Astrocyte of the hippocampus (primary cell): ENCODE data around the gene TCIRG1.

Source experiments
- DNase-seq: peaks from one replicate; pipeline ENCODE4 v3.0.0; 2011; ENCODE audit warnings: low read depth, low spot score

TCIRG1 gene

GRCh38 chr11:68017980-68018729, 20.7 kb upstream of the TCIRG1 start:
- no peak for DNase-seq

- no peak for DNase-seq
Measured at GRCh38 chr11:68018730-68019190, 20.1 kb upstream of the TCIRG1 start.

DNA sequence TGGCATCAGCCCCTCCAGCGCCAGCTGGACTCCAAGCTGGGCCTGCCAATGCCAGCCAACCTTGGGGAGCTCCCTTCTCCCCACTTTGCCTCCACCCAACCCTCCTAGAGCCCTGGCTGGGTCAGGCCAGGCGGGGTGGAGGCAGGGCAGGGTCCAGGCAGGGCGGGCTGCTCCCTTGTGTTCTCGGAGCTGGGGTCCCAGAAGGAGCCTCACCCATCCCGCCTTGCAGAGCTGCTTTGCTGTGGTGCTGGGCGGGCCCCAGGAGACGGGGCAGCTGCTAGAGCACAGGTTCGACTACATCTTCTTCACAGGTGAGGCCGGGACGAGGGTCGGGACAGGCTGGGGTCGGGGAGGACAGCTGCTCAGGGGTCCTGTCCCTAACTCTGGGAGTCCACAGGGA, 19.3 kb upstream of the TCIRG1 start:
- no peak for DNase-seq

DNA sequence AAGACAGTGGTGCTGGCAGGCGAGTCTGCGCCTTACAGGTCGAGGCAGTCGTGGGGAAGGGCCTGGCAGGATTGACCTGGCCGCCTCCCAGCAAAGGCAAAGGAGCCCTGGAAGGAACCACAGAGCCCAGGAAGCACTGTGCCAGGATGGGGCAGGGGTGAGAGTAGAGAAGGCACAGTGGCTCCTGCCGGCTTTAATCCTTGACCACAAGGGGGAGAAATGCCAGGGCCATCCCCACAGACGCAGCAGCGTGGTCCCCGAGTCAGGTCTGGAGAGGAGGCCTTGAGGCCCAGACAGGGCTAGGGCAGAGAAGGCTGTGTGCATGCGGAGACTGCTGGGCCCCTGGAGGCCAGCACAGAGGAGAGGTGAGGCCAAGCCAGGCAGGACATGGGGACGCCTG, 18.2 kb upstream of the TCIRG1 start:
- peak; percentile 66 for DNase-seq

- peak; percentile 69 for DNase-seq
Measured at GRCh38 chr11:68021167-68021787, 17.5 kb upstream of the TCIRG1 start.

DNA sequence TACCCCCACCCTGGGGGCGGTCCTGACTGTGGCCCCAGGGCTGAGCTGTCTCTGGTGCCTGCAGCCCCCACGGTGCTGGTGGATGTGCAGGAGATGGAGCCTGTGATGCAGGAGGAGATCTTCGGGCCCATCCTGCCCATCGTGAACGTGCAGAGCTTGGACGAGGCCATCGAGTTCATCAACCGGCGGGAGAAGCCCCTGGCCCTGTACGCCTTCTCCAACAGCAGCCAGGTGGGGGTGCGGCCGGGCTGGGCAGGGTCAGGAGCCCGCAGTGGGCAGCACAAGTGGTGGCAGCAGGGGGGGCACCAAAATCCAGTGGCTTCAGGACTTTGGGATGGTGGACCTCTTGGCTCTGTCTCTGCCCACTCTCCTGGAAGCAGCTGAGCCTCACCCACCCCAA, 16.3 kb upstream of the TCIRG1 start:
- DNase-seq = no peak

- DNase-seq = no peak
Measured at GRCh38 chr11:68024508-68024907, 14.3 kb upstream of the TCIRG1 start.

DNA sequence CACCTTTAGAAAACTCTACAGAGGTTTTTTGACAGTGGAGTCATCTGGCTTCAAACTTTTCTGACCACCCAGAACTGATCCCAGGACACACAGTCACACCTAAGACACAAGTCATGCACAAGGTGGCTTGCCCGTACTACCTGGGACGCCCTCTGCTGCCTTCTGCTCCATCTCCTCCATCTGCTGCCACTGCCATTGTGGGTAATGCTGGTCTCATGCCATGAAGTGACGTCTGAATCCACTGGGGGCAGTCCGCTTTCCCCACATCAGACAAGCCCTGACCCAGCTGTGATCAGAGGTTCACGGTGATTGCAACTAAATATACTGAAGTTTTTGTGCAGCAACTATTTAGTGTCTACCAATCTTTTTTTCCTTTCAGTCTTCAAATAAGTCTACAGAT, 13.8 kb upstream of the TCIRG1 start:
- no peak for DNase-seq

DNA sequence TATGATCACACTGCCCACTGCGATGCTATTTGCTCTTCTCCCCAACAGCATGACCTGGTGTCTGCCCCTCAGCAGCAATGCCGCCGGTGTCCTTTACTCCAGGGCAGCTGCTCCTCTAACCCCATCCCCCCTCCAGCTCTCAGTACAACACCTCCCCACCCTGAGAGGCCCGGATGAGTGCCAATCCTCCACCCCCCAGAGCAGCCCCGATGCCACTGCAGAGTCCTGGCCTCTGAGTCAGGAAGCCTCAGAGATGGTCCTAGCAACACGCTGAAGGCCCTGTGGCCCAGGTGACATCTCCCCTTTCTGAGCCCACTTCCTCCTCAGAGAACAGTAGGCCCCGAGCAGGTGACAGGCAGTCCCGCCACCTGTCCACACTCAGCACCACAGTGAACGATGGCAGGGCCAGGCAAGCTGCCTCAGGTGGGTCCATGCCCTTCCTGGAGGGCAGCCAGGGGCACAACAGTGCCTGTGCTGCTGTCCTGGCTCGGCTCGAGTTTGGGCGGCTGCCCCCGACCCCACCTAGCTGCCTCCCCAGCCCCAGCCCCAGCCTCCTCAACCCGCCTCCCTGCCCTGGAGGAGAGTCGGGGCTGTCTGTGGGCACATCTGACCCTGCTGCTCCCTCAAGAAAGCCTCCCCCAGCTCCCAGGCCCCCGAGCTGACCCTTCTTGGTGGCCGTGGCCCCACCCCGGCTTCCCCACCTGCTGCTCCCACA, 12.3 kb upstream of the TCIRG1 start:
- DNase-seq = no peak

DNA sequence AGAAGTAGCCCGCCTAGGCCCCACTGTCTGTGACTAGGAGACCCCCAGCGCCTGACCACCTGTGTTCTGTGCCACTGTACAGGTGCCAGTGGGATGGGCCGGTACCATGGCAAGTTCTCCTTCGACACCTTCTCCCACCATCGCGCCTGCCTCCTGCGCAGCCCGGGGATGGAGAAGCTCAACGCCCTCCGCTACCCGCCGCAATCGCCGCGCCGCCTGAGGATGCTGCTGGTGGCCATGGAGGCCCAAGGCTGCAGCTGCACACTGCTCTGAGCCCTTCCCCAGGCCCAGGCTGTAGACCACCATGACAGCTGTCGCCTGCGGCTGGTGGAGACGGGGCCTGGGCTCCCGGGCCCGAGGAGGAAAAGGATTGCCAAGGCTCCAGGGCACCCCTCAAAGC, 11.2 kb upstream of the TCIRG1 start:
- no peak for DNase-seq

DNA sequence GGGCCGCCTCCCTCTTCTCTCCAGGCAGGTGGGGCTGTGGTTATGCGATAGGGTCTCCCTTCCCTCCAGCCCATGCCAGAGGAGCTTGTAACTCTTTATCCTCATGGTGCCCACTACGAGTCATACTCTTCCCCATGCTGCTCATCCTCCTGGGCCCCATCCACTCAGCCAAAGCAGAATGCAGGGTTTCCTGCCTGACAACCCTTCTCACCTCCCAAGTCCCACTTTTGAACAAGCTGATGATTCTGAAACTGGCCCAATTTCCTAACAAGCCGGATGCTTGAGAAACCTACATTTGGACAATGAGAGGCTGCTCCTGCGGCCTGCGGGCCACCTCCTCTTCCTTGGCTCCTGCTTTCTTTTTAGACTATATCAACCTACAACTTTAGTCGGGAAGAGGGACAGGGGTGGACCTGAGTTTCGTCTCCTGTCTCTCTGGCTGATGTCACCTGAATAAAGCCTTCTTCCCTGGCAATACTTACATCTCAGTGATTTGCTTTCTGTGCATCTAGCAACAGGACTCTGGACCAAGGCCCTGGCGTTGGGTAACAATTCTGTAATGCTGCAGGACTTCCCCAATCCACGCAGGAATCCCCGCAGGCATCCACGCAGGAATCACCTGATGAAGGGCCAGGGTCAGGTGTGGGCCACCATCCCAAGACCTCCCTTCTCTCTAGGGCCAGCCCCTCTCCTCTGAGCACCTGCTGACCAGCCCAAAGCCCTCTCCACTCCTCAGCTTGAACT, 9.9 kb upstream of the TCIRG1 start:
- DNase-seq = no peak

DNA sequence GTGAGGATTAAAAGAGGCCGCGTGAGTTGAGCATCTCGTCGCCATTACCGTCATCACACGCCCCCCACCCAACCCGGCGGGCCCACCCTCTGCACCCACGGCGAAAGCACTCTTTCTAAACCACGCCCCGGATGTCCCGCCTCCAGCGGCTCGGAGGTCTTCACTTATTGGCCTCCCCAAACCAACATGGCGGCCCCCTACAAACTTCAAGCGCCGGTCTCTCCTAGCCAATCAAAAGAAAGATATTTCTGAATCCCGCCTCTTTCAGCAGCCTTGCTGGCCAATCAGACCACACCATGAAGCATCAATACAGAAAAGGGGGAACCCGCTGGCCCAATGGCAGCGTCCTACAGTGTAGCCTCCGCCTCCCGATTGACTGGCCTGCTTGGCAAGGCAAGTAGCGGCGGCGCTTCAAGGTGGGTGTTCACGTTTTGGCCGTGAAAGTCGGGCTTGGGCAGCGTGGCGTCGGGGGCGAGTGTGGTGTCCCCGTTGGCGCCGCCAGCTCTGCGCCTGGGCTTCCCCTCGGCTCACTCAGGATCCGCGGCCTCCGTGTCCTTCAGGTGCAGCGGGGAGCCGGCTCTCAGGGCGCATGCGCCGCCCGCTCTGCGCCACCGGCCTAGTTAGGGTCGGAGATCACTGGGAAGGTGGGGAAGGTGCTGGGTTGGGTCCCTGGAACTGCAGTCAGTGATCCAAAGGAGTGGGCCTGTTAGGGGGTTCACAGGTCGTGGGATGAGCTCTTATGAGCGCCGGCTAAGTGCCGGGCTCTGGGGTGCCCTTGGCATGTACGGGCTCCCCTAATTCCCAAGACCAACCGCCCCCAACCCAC, 8.3 kb upstream of the TCIRG1 start, which contains the start of gene NDUFS8:
Gene NDUFS8, plus strand, starts transcription at position 364 of the 826 bp plus-strand sequence. CDS start 1,471 bp downstream, outside the sequence.
- peak; percentile 99 for DNase-seq

DNA sequence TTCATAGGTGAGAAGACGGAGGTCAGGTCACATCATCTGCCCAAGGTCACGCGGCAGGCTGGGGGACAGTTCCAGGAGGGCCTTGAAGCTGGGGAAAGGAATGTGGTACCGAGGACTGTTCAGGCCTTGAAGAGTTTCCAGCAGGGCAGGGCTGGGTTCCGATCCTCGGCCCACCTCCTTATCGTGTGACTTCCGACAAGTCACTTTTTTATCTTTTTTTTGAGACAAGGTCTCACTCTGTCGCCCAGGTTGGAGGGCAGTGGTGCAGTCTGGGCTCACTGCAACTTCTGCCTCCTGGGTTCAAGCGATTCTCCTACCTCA, 7.7 kb upstream of the TCIRG1 start:
- peak; percentile 35 for DNase-seq

DNA sequence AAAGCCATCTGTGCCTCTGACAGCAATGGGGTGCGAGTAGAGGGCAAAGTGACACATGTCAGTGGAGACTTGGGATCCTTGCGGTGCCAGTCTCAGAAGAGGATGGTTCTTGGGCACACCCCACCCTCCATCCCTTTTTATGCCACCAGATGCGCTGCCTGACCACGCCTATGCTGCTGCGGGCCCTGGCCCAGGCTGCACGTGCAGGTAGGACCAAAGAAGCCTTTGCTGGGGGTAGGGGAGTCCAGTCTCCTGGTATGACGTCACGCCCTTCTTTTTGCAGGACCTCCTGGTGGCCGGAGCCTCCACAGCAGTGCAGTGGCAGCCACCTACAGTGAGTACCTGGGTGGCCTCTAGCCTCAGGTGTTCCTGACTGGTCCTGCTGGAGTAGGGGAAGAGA, 6.8 kb upstream of the TCIRG1 start:
- no peak for DNase-seq

DNA sequence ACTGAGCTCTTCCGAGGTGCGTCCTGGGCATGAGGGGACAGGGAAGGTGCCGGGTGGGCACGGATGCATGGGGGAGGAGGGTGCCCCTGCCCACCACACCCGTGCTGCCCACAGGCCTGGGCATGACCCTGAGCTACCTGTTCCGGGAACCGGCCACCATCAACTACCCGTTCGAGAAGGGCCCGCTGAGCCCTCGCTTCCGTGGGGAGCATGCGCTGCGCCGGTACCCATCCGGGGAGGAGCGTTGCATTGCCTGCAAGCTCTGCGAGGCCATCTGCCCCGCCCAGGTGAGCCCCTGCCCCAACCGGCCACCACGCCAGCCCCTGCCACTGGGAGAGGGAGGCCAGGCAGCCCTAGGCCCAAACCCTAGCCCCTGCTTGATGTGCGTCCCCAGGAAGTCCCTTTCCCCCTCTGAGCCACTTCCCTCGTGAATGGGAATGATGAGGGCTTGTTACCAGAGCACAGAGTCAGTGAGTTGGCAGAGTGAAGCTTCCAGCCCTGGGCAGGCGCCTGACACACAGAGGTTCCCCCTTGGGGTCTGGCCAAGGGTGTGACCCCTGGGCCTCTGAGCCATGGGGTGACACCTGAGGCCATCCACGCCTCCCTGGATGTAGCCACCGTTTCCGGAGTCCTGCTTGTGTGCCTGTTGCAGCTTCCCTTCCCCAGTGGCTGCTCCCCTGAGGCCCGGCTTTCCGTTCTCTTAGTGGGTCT, 5.7 kb upstream of the TCIRG1 start:
- no peak for DNase-seq

GRCh38 chr11:68033708-68034045, 5.1 kb upstream of the TCIRG1 start:
- peak; percentile 36 for DNase-seq

GRCh38 chr11:68035266-68035876, 3.5 kb upstream of the TCIRG1 start:
- no peak for DNase-seq

DNA sequence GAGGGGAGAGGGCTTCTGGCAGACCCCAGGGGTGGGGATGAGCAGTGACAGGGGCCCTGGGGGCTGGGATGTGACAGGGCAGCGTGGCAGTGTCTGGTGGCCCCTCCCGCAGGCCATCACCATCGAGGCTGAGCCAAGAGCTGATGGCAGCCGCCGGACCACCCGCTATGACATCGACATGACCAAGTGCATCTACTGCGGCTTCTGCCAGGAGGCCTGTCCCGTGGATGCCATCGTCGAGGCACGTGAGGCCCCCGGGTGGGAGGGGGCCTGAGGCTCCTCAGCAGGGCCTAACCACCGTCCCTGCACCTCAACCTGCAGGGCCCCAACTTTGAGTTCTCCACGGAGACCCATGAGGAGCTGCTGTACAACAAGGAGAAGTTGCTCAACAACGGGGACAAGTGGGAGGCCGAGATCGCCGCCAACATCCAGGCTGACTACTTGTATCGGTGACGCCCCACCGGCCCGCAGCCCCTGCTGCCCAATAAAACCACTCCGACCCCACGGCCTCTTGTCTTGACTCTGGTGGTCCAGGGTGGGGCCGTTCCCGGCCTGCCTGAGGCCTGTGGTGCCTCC, 2.6 kb upstream of the TCIRG1 start:
- DNase-seq = no peak

DNA sequence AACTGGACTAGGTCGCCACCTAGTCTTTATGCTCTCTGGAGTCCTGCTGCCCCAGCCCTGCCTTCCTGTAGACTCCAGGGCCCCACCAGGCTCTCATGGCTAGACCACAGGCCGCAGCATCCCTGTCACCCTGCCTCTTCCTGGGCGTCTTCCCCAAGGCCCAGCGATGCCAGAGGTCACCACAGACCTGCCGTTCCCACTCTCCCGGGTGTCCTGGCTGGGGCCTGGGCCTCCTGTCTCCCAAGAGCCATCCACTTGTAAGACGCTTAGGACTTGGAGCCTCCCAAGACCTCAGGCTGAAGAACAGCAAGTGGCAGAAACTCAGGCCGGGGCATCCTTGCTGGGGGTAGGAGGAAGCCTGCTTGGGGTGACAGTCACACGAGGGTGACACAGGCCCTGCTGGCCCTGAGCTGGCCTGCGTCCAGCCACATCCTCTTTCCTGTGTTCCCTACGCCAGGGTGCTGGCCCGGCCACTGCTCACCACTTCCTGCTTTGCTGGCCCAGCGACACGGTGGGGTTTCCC, 2.0 kb upstream of the TCIRG1 start:
- DNase-seq = no peak
